GM19452 (cell line): ENCODE measurements around the gene WNT3A.

ENCODE experiments used
- ATAC-seq: cut with Tn5 transposase; IDR thresholded peaks from one replicate; pipeline ENCODE4 v1.9.1; 2021; ENCODE audit not compliant: unreplicated experiment

Gene WNT3A

GRCh38 chr1:228082918-228083870 lies 76.4 kb downstream of the WNT3A start:
- peak; percentile 11 for ATAC-seq

- no peak for ATAC-seq
These were observed 77.1 kb downstream of the WNT3A start for GRCh38 chr1:228083871-228084278.

- no peak for ATAC-seq
These were observed 77.5 kb downstream of the WNT3A start for GRCh38 chr1:228084325-228084724.

GRCh38 chr1:228084797-228085196 lies 78.0 kb downstream of the WNT3A start:
- ATAC-seq, result no peak

- ATAC-seq, result no peak
These were observed 78.6 kb downstream of the WNT3A start for GRCh38 chr1:228085287-228085951.

- ATAC-seq, result no peak
These were observed 81.0 kb downstream of the WNT3A start for GRCh38 chr1:228087771-228088251.

GRCh38 chr1:228088586-228089498 lies 82.0 kb downstream of the WNT3A start:
- no peak for ATAC-seq

- no peak for ATAC-seq
These were observed 83.0 kb downstream of the WNT3A start for GRCh38 chr1:228089519-228090380.

GRCh38 chr1:228090613-228091081 lies 83.8 kb downstream of the WNT3A start:
- no peak for ATAC-seq

- ATAC-seq, result no peak
These were observed 84.3 kb downstream of the WNT3A start for GRCh38 chr1:228091084-228091483.

GRCh38 chr1:228092342-228093049 lies 85.7 kb downstream of the WNT3A start:
- ATAC-seq, result no peak

- ATAC-seq, result no peak
These were observed 86.5 kb downstream of the WNT3A start for GRCh38 chr1:228093050-228093906.

- ATAC-seq, result no peak
These were observed 87.7 kb downstream of the WNT3A start for GRCh38 chr1:228094432-228095016.

GRCh38 chr1:228095161-228095560 lies 88.4 kb downstream of the WNT3A start:
- no peak for ATAC-seq

GRCh38 chr1:228095938-228096337 lies 89.1 kb downstream of the WNT3A start:
- ATAC-seq, result no peak

- no peak for ATAC-seq
These were observed 89.9 kb downstream of the WNT3A start for GRCh38 chr1:228096416-228097332.
